ENCODE results near the gene REEP1. TPM values are rescaled to one million over a fixed set of nuclear protein-coding genes. Genes with fewer than 3 reads are reported as not detected.
"Not testable (repeated sequence)": the region's sequence is repeated elsewhere in the genome, so short reads cannot be mapped to it uniquely, and the experiment has no call there.

The REEP1 gene
- total RNA-seq, 2 donors from 2014 or later: 4.0 to 5.4 TPM

DNA sequence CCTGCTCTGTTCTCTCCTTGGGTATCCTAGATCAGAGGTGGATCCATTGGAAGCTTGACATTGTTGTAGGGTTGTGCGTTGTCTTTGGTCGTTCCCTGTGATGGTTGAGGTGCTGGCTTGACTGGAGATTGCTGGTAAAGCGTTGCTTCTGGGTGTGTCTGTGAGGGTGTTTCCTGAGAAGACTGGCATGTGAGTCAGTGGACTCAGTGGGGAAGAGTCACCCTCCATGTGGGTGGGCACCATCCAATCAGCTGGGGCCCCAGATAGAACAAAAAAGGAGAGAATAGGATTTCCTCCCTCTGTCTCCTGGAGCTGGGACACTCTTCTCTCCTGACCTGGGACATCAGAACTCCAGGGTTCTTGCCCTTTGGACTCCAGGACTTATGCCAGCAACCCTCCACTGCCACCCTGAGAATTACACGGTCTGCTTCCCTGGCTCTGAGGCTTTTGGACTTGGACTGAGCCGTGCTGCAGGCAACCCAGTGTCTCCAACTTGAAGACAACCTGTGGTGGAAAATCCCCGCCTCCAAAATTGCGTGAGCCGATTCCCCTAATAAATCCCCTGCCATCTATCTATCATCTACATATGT is 14.8 kb upstream of the REEP1 start:
- ATAC-seq: peak; percentile 85
- DNase-seq: peak in 3 of 4 donors; percentile 62 to 86 (median 82)
- Histone ChIP-seq H3K4me1 (peaks cover 10% of the 10 kb centered on the region), H3K9me3 (no peaks in the 10 kb centered on the region), H3K4me3 (no peak overlapping the region), H3K27me3 (no peaks in the 10 kb centered on the region), H3K27ac (peak overlapping the region in 3 of 4 donors; percentile 25 to 42 (median 40)), H3K36me3 (replicated peaks in 1 of 2; ENCODE audit: insufficient read depth in 1 of 2, low read depth in 2 of 2) (no peaks in the 10 kb centered on the region)
- intact Hi-C loops (cut with DNase I): no loop called here
- TF ChIP-seq POLR2A (IDR thresholded peaks at IDR 0.05): no peak
- TF ChIP-seq, protein P1, sequence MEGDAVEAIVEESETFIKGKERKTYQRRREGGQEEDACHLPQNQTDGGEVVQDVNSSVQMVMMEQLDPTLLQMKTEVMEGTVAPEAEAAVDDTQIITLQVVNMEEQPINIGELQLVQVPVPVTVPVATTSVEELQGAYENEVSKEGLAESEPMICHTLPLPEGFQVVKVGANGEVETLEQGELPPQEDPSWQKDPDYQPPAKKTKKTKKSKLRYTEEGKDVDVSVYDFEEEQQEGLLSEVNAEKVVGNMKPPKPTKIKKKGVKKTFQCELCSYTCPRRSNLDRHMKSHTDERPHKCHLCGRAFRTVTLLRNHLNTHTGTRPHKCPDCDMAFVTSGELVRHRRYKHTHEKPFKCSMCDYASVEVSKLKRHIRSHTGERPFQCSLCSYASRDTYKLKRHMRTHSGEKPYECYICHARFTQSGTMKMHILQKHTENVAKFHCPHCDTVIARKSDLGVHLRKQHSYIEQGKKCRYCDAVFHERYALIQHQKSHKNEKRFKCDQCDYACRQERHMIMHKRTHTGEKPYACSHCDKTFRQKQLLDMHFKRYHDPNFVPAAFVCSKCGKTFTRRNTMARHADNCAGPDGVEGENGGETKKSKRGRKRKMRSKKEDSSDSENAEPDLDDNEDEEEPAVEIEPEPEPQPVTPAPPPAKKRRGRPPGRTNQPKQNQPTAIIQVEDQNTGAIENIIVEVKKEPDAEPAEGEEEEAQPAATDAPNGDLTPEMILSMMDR (IDR thresholded peaks at IDR 0.05): no peak
- 60 to 69% methylated on average over 6 to 8 of the region's 8 CpGs for whole genome bisulfite sequencing, 2 donors

- Histone ChIP-seq H3K4me3 (no peak overlapping the region), H3K4me1 (peaks cover 10% of the 10 kb centered on the region), H3K27me3 (no peaks in the 10 kb centered on the region), H3K36me3 (replicated peaks in 1 of 2; ENCODE audit: insufficient read depth in 1 of 2, low read depth in 2 of 2) (no peaks in the 10 kb centered on the region), H3K27ac (no peak overlapping the region), H3K9me3 (no peaks in the 10 kb centered on the region)
- ATAC-seq: no peak
- TF ChIP-seq, protein P1 (IDR thresholded peaks at IDR 0.05): no peak
- no peak for DNase-seq
- intact Hi-C loops (cut with DNase I): no loop called here
- WGBS, 2 donors: 85 to 93% methylated on average over 2 of the region's 2 CpGs
Measured at GRCh38 chr2:86350751-86351150, 13.3 kb upstream of the REEP1 start.

- Histone ChIP-seq H3K36me3 (replicated peaks in 1 of 2; ENCODE audit: insufficient read depth in 1 of 2, low read depth in 2 of 2) (no peaks in the 10 kb centered on the region), H3K9me3 (no peaks in the 10 kb centered on the region), H3K4me3 (no peak overlapping the region), H3K27me3 (no peaks in the 10 kb centered on the region), H3K4me1 (peaks cover under 1% of the 10 kb centered on the region), H3K27ac (no peak overlapping the region)
- DNase-seq (no peak), ATAC-seq (no peak)
- intact Hi-C loops (cut with DNase I): no loop called here
- 75 to 82% methylated on average over 7 of the region's 7 CpGs for WGBS, 2 donors
- TF ChIP-seq POLR2A (IDR thresholded peaks at IDR 0.05): no peak
- TF ChIP-seq, protein P1 (IDR thresholded peaks at IDR 0.05): no peak
Measured at GRCh38 chr2:86347401-86347800, 10.0 kb upstream of the REEP1 start.

DNA sequence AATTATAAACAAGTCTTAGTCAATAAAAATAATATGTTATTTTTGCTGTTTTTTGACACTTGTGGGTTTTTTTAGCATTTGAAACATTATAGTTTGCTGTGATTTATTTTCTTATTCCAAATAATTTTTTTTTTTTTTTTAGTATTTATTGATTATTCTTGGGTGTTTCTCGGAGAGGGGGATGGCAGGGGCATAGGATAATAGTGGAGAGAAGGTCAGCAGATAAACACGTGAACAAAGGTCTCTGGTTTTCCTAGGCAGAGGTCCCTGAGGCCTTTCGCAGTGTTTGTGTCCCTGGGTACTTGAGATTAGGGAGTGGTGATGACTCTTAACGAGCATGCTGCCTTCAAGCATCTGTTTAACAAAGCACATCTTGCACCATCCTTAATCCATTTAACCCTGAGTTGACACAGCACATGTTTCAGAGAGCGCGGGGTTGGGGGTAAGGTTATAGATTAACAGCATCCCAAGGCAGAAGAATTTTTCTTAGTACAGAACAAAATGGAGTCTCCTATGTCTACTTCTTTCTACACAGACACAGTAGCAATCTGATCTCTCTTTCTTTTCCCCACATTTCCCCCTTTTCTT is 8.5 kb upstream of the REEP1 start:
- H3K27me3 ChIP-seq; H3K36me3 ChIP-seq (replicated peaks in 1 of 2; ENCODE audit: insufficient read depth in 1 of 2, low read depth in 2 of 2); ATAC-seq; H3K4me1 ChIP-seq; H3K27ac ChIP-seq; H3K9me3 ChIP-seq; H3K4me3 ChIP-seq; DNase-seq; intact Hi-C loops (cut with DNase I): not testable (repeated sequence)
- WGBS, 2 donors: 53 to 58% methylated on average over 6 of the region's 6 CpGs

DNA sequence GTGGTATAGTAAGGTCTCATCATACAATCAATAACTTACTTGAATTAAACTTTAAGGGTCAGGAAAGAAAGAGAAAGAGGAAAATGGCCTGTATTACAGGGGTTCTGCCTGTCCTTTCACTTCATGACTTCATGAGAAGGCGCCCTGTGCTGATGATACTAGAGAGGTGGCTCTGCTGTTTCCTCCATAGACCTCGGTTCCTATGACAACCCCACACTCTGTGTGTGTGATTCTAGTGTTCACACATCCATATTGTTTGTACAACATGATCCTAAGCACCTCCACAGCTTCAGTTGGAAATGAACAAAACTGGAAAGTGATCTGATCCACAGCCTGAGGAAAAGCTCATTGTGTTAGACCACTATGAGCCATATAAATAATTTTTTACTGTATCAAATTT is 7.0 kb upstream of the REEP1 start:
- no peaks in the 10 kb centered on the region for H3K9me3 ChIP-seq
- TF ChIP-seq, protein P1 (IDR thresholded peaks at IDR 0.05): no peak
- TF ChIP-seq POLR2A (IDR thresholded peaks at IDR 0.05): no peak
- no peaks in the 10 kb centered on the region for H3K27me3 ChIP-seq
- 29 to 73% methylated on average over 2 of the region's 2 CpGs for WGBS, 2 donors
- no peak for ATAC-seq
- H3K4me1 ChIP-seq: no peaks in the 10 kb centered on the region
- no peaks in the 10 kb centered on the region for H3K36me3 ChIP-seq (replicated peaks in 1 of 2; ENCODE audit: insufficient read depth in 1 of 2, low read depth in 2 of 2)
- H3K4me3 ChIP-seq: no peak overlapping the region
- H3K27ac ChIP-seq: no peak overlapping the region
- intact Hi-C loops (cut with DNase I): no loop called here
- DNase-seq: no peak
